ENCODE measurements around the gene ATMIN.

The ATMIN gene, protein sequence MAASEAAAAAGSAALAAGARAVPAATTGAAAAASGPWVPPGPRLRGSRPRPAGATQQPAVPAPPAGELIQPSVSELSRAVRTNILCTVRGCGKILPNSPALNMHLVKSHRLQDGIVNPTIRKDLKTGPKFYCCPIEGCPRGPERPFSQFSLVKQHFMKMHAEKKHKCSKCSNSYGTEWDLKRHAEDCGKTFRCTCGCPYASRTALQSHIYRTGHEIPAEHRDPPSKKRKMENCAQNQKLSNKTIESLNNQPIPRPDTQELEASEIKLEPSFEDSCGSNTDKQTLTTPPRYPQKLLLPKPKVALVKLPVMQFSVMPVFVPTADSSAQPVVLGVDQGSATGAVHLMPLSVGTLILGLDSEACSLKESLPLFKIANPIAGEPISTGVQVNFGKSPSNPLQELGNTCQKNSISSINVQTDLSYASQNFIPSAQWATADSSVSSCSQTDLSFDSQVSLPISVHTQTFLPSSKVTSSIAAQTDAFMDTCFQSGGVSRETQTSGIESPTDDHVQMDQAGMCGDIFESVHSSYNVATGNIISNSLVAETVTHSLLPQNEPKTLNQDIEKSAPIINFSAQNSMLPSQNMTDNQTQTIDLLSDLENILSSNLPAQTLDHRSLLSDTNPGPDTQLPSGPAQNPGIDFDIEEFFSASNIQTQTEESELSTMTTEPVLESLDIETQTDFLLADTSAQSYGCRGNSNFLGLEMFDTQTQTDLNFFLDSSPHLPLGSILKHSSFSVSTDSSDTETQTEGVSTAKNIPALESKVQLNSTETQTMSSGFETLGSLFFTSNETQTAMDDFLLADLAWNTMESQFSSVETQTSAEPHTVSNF

DNA sequence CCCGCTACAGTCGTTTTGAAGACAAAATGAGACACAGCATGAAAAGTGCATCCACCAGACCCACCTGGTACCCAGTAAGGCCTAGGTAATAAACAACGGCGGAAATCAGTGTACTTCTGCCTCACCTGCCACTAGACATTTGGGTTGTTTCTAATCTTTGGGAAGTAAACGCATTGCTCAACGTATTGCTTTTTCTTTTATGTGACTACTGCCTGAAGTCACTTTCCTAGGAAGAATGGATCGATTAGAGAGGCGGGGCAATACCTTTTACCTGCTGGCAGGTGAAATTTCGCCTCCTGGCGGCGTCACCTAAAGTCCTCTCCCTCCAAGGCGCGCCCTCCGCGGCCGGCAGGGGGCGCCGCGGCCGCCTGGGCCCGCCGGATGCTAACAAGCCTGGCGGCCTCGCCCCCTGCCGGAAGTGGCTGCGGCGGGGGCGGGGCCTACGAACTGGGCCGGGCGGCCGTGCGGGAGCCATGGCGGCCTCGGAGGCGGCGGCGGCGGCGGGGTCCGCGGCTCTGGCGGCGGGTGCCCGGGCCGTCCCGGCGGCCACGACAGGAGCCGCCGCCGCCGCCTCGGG lies at the start of gene ATMIN:
Gene ATMIN, plus strand, starts transcription at position 445 of the 577 bp plus-strand sequence. Its CDS starts 29 bp downstream, at position 474.
- DNase-seq = peak; percentile 90

DNA sequence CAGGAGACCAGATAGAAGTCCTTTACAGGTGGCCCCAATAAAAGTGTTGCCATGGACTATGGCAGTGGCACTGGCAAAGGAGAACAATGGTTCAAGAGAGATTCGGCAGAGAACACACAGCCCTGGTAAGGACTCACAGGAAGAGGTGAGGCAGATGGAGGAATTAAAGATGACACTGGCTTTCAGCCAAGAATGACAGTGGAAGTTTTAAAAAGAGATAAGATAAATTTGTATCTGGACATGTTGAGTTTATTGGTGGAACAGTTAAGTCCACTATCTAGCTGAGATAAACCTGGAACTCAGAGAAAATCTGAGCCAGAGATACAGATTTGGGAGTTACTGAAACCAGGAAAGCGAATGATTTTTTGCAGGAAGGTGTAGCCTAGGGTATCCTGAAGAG lies 49.1 kb upstream of the ATMIN start:
- no peak for DNase-seq

GRCh38 chr16:80988756-80989155 lies 46.9 kb upstream of the ATMIN start:
- no peak for DNase-seq

GRCh38 chr16:80989801-80990200 lies 45.8 kb upstream of the ATMIN start:
- no peak for DNase-seq

- DNase-seq = no peak
These were observed 45.1 kb upstream of the ATMIN start for GRCh38 chr16:80990577-80990976.

- DNase-seq = no peak
These were observed 44.7 kb upstream of the ATMIN start for GRCh38 chr16:80990978-80991377.

GRCh38 chr16:80991792-80992430 lies 43.7 kb upstream of the ATMIN start:
- no peak for DNase-seq

GRCh38 chr16:80992676-80993293 lies 42.9 kb upstream of the ATMIN start:
- no peak for DNase-seq

- DNase-seq = peak; percentile 30
These were observed 42.3 kb upstream of the ATMIN start for GRCh38 chr16:80993307-80993706.

DNA sequence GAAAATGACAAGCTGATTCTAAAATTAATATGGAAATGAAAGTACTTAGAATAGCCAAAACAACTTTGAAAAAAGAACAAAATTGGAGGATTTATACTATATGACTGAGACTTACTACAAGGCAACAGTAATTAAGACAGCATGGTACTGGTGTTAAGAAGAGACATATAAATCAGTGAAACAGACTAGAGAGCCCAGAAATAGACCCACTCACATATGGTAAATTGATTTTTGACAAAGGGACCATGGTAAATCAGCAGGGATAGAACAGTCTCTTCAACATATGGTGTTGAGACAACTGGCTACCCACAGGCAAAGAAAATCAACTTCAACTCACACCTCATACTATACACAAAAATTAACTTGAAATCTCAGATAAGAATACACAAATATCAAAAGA lies 41.8 kb upstream of the ATMIN start:
- DNase-seq = no peak

DNA sequence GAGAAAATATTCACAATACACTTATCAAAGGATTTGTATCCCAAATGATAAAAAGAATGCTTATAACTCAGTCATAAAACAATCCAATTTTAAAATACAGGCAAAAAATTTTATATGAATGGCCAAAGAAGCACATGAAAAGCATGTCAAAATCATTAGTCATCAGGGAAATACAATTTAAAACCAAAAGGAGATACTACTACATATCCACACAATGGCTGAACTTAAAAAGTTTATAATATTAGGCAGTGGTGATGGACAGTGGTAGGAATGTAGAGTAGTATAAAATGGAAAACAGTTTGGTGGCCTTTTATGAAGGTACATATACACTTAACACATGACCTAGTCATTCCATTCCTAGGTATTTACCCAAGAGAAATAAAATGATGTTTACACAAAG lies 41.2 kb upstream of the ATMIN start:
- DNase-seq = no peak

- no peak for DNase-seq
These were observed 38.9 kb upstream of the ATMIN start for GRCh38 chr16:80996688-80997138.

DNA sequence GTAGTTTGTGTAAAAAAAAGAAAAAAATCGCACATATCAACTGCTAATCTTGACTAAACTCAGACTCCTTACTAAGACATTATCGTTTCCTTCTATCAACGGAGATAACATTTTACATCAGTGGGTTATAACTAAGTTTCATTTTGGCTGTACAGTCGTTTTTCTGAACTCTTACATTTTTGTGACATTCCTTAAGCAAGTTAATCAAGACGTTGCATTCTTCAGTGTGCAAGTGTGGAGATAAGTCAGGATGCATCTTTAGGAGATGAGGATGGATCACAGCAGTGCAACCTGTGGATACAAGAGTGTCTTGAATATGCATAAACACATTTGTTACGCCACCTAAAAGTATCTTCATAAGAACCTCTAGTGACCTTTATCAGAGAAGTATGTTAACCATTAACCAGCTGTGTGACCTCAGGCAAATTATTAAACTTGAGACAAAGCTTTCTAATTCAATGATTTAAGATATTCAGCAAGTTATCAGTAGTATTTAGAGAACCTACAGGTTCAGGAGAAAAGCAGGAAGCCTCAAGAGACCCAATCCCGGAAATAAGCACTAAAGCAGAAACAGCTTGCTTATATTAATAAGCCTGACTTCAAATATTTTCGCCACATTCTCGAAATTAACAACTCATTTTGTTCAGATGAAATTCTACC lies 38.4 kb upstream of the ATMIN start:
- DNase-seq = no peak

- no peak for DNase-seq
These were observed 37.5 kb upstream of the ATMIN start for GRCh38 chr16:80997964-80998620.

DNA sequence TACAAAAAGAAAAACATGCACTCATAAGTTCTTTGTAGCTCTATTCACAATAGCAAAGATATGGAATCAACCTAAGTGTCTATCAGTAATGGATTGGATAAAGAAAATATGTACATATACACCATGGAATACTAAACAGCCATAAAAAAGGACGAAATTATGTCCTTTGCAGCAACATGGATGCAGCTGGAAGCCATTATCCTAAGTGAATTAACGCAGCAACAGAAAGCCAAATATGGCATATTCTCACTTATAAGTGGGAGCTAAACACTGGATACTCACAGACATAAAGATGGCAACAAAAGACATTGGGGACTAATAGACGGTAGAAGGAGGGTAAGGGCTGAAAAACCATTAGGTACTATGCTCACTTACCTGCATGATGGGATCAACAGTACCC lies 34.8 kb upstream of the ATMIN start:
- no peak for DNase-seq

DNA sequence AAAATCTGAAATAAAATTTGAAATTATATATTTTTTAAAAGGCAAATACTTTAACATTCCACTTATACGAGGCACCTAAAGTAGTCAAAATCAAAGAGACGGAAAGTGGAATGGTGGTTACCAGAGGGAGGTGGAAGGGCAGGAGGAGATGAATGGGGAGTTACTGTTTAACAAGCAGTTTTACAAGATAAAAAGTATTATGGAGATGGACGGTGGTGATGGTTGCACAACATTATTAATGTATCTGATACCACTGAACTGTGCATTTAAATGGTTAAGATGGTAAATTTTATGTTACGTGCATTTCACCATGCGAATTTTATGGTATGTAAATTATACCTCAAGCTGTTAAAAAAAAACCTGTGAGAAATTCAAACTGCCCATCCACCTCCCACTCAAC lies 34.3 kb upstream of the ATMIN start:
- DNase-seq = no peak

DNA sequence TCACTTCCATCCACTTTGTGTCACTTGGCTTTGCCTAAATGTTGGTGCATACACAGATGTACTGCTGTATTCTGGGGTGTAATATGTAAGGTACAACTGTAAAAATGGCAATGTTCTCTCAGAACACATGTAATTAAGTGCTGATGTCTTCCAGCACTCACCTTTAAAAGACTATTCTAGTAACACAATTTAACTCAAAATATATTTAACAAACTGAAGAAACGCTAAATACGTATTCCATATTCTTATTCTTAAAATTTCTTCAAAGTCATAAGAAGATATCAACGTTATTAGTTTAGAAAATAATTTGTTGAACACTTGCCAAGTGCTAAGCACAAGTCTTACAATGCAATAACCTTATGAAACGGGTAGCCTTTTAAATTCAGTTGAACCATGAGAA lies 32.6 kb upstream of the ATMIN start:
- no peak for DNase-seq

DNA sequence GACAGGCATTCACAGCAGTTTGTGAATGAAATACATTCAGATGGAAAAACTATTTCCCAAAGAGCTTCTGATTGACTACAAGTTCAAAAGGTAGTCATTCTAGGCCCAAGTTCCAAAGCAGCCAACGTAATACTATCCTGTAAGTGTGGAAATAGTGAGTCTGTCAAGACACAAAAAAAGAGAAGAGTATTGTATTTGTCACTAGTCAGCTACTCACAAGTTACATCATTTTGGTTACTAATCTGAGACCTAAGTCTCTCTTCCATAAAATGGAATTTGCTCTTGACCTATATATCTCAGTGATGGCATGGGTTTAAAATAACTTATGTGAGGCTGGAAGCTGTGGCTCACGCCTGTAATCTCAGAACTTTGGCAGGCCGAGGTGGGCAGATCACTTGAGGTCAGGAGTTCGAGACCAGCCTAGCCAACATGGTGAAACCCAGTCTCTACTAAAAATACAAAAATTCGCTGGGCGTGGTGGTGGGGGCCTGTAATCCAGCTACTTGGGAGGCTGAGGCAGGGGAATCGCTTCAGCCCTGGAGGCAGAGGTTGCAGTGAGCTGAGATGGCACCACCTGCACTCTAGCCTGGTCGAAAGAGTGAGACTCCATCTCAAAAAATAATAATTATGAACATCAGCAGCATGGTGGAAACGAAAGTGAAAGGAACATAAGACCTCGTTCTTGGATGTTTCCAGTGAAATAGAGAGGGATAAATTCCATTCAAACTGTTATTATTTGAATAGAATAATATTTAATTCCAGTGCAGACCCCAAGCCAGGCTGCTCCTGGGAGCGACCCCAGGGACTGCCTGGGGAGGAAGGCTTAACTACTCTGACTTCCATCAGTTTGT lies 31.8 kb upstream of the ATMIN start:
- no peak for DNase-seq

- peak; percentile 83 for DNase-seq
These were observed 30.8 kb upstream of the ATMIN start for GRCh38 chr16:81004646-81005353.

DNA sequence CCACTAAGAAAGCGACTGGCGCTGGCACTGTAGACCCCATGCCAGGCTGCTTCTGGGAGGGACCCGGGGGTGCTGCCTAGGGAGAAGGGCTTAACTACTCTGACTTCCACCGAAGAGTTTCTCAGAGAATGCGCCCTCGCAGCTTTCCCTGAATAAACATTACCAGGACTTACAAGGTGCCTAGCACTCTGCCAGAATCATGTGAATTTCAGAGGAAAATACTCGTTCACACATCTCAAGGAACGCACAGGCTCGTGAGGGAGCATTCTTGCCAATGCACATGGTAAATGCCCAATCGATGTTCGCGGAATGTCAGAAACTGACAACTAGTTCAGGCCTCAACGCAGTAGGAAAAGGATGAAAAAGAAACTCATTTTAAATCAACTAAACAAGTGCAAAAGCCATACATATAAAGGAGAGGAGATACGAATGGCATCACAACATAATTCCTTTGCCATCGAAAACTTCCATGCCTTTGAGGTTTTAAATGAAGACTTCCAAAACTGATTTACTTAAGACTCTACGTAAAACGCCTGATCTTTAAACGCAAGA lies 30.0 kb upstream of the ATMIN start:
- DNase-seq = no peak

Measured in midbrain (tissue), 1 donor.